HG02943 (cell line): ENCODE data around the gene RSPO4.

Experiments used
- ATAC-seq: cut with Tn5 transposase; IDR thresholded peaks from one replicate; pipeline ENCODE4 v1.9.1; 2021; ENCODE audit warnings: mild to moderate bottlenecking, low read depth, moderate library complexity; ENCODE audit not compliant: unreplicated experiment

RSPO4 gene

DNA sequence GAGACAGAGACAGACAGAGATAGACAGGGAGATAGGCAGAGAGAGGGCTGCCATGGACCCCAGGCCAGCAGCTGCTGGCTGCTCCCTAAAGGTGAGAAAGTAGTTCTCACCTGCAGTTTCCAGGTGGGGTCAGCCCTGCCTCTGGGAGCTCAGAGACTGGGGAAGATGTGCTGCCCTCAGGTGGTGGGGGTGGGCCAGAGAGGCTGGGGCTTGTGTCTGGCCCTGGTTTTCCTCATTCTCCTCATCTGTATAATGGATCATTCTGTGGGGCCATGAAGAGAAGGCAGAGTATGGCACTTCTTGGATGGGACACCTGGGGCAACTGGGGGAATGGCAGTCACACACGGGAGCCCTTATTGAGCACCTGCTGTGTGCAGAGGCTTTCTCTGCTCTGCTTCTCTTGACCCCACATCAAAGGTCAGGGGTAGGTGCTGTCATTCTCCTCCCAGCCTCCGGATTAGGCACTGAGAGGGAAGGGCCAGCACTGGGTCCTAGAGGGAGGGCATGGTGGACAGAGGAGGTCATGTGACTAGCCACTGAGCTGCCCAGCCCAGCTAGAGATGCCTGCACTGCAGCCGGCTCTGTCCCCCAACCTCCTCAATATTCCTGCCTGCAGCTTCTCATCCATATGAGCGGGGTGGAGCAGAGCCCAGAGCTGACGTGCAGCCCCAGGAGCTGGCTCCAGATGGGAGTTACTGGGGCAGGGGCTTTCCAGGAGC lies 90.1 kb downstream of the RSPO4 start:
- no peak for ATAC-seq

DNA sequence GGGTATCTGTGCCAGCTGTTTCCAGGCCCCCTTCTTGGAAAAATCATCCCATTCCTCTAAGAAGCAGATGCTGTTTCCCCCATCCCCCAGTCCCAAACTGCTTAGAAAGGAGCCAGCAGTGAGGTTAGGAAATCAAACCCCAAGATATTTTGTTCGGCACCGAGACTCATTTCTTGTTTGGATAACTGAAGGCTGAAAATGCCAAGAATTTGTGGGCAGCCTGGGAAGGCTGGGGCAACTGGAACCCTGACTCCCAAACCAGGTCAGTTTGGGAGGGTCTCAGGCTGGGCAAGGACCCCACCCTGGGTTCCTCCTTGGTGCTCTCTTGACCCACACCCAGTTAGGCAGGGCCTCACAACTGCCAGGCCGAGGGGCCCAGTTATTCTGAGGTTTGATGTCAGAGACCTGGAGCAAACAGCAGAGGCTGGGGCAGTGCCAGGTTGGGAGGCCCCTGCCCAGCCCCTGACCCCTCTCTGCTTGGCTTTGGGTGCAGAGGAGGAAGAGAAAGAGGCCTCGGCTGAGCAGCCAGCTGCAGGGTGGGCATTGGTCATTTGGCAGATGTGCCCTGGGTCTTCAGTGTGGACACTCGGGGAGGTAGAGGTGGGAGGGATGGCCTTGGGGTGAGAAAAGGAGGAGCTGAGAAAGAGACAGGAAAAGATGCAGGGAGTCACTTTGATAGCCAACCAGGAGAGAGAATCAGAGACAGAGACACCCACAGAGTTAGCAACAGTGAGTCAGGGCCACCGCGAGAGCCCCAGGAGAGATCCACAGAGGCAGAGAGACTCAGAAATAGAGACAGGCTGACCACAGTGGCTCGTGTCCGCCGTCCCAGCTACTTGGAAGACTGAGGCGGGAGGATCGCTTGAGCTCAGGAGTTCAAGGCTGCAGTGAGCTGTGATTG lies 91.0 kb downstream of the RSPO4 start:
- no peak for ATAC-seq

DNA sequence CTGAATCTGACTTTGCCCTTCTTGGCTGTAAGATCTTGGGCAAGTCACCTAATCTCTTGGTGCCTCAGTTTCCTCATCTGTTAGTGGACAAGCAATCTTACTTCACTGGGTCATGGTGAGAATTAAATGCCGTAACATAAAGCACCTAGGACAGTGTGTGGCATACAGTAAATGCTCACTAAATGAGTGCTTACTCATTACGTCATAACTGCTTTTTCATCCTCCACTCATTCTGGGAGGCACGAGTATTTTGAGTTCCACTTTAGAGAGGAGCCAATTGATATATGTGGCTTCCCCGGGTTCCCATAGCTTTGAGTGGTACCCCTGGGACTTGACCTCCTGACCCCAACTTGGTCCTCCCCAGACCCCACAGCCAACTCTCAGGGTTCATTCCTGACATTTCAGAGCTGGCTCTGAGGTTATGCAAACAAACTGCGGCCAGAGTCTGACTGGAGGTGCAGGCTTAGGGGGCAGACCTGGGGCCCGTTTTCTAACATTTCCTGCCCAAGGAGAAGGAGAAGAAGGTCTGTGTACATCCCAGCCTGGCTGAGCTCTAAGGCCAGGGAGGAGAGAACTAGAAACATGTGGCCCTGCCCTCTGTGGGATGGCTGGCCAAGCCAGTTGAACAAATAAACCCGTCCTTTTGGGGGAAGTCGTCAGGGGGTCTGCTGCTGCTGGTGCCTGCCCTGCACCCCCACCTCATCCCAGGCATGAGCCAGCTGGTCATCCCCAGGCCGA lies 91.8 kb downstream of the RSPO4 start:
- no peak for ATAC-seq

DNA sequence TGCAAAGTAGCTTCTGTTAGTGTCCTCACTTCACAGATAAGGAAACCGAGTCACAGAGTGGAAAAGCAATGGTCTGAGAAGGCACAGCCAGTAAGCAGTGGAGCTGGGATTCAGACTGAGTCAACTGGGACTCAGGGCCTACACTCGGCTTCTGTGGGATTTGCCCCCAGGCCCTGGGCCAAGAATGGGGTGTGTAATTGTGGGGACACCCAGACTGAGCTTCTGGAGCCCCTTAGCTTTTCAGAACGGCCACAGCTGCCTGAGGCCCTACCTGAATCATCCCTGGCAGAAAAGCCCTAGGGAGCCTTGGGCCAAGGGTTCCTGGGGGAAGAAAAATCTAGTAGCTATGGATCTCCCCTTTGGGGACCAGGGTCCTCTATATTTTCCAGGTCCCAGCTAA lies 92.5 kb downstream of the RSPO4 start:
- no peak for ATAC-seq
